ENCODE results near the gene TBXAS1.

The TBXAS1 gene

GRCh38 chr7:140035400-140036223 is 206.5 kb downstream of the TBXAS1 start:
- Histone ChIP-seq H3K36me3 (ENCODE audit: insufficient read depth, low read length) (peaks cover 49% of the 10 kb centered on the region), H4K20me1 (ENCODE audit: insufficient read depth, low read length, poor library complexity, severe bottlenecking) (no peaks in the 10 kb centered on the region), H3K79me2 (ENCODE audit: insufficient read depth, low read length) (no peaks in the 10 kb centered on the region), H3K9ac (ENCODE audit: low read depth, low read length, poor library complexity, severe bottlenecking) (no peak overlapping the region), H3K4me3 (ENCODE audit: low read length, poor library complexity, severe bottlenecking) (no peak overlapping the region), H3K4me2 (ENCODE audit: low read depth, low read length, poor library complexity, severe bottlenecking) (no peak overlapping the region), H3F3A (ENCODE audit: low read depth) (no peaks in the 10 kb centered on the region), H3K27me3 (ENCODE audit: insufficient read depth, low read length, poor library complexity, severe bottlenecking) (no peaks in the 10 kb centered on the region), H3K9me3 (ENCODE audit: insufficient read depth, low read depth, low read length) (no peaks in the 10 kb centered on the region), H3K9me2 (replicated peaks; ENCODE audit: low read depth, low read length) (no peaks in the 10 kb centered on the region), H3K4me1 (ENCODE audit: insufficient read depth, low read length, poor library complexity, severe bottlenecking) (peaks cover 6% of the 10 kb centered on the region), H2AFZ (ENCODE audit: low read length) (no peak overlapping the region)
- TF ChIP-seq CTCF (conservative IDR thresholded peaks at IDR 0.05; ENCODE audit: low read length) (no peak), EZH2phosphoT487 (IDR thresholded peaks at IDR 0.05; ENCODE audit: borderline replicate concordance) (no peak)

GRCh38 chr7:140036224-140036962 is 207.3 kb downstream of the TBXAS1 start:
- H4K20me1 ChIP-seq (ENCODE audit: insufficient read depth, low read length, poor library complexity, severe bottlenecking), result no peaks in the 10 kb centered on the region
- TF ChIP-seq CTCF (conservative IDR thresholded peaks at IDR 0.05; ENCODE audit: low read length) (no peak), EZH2phosphoT487 (IDR thresholded peaks at IDR 0.05; ENCODE audit: borderline replicate concordance) (no peak)
- H3K9me3 ChIP-seq (ENCODE audit: insufficient read depth, low read depth, low read length), result no peaks in the 10 kb centered on the region
- H3K79me2 ChIP-seq (ENCODE audit: insufficient read depth, low read length), result no peaks in the 10 kb centered on the region
- H3K36me3 ChIP-seq (ENCODE audit: insufficient read depth, low read length), result peaks cover 48% of the 10 kb centered on the region
- H3K27me3 ChIP-seq (ENCODE audit: insufficient read depth, low read length, poor library complexity, severe bottlenecking), result no peaks in the 10 kb centered on the region
- H3K9me2 ChIP-seq (replicated peaks; ENCODE audit: low read depth, low read length), result no peaks in the 10 kb centered on the region
- no peak overlapping the region for H2AFZ ChIP-seq (ENCODE audit: low read length)
- no peak overlapping the region for H3K9ac ChIP-seq (ENCODE audit: low read depth, low read length, poor library complexity, severe bottlenecking)
- H3K4me2 ChIP-seq (ENCODE audit: low read depth, low read length, poor library complexity, severe bottlenecking), result no peak overlapping the region
- no peak overlapping the region for H3K4me3 ChIP-seq (ENCODE audit: low read length, poor library complexity, severe bottlenecking)
- peaks cover 6% of the 10 kb centered on the region for H3K4me1 ChIP-seq (ENCODE audit: insufficient read depth, low read length, poor library complexity, severe bottlenecking)
- H3F3A ChIP-seq (ENCODE audit: low read depth), result no peaks in the 10 kb centered on the region

GRCh38 chr7:140039066-140039465 is 210.0 kb downstream of the TBXAS1 start:
- Histone ChIP-seq H3F3A (ENCODE audit: low read depth) (no peaks in the 10 kb centered on the region), H2AFZ (ENCODE audit: low read length) (no peak overlapping the region), H4K20me1 (ENCODE audit: insufficient read depth, low read length, poor library complexity, severe bottlenecking) (no peaks in the 10 kb centered on the region), H3K4me2 (ENCODE audit: low read depth, low read length, poor library complexity, severe bottlenecking) (no peak overlapping the region), H3K36me3 (ENCODE audit: insufficient read depth, low read length) (peaks cover 43% of the 10 kb centered on the region), H3K9me2 (replicated peaks; ENCODE audit: low read depth, low read length) (no peaks in the 10 kb centered on the region), H3K9ac (ENCODE audit: low read depth, low read length, poor library complexity, severe bottlenecking) (no peak overlapping the region), H3K4me1 (ENCODE audit: insufficient read depth, low read length, poor library complexity, severe bottlenecking) (peaks cover 6% of the 10 kb centered on the region), H3K27me3 (ENCODE audit: insufficient read depth, low read length, poor library complexity, severe bottlenecking) (no peaks in the 10 kb centered on the region), H3K9me3 (ENCODE audit: insufficient read depth, low read depth, low read length) (no peaks in the 10 kb centered on the region), H3K79me2 (ENCODE audit: insufficient read depth, low read length) (no peaks in the 10 kb centered on the region), H3K4me3 (ENCODE audit: low read length, poor library complexity, severe bottlenecking) (no peak overlapping the region)
- TF ChIP-seq EZH2phosphoT487 (IDR thresholded peaks at IDR 0.05; ENCODE audit: borderline replicate concordance) (no peak), CTCF (conservative IDR thresholded peaks at IDR 0.05; ENCODE audit: low read length) (no peak)

All from Loucy (cell line).